GM13976 (cell line): ENCODE data around the gene BORCS8.
A peak's percentile ranks its signal among the peaks of the same experiment; 100 is the strongest.

Experiments used
- DNase-seq: peaks from one replicate; pipeline ENCODE4 v3.0.0; 2012; ENCODE audit warnings: low spot score
- in situ Hi-C: fragments of 300-500 bp; cut with MboI; formaldehyde crosslinking; loops from one replicate; pipeline ENCODE4 v1.12.0; 2022; ENCODE audit warnings: low sequenced_read_pairs, mixed read lengths, inconsistent platforms; ENCODE audit not compliant: unreplicated experiment
- TF ChIP-seq, protein P1 (sequence below): IDR thresholded peaks from 2 replicates; pipeline ENCODE4 v1.5.1; 2012; ENCODE audit warnings: borderline replicate concordance, mild to moderate bottlenecking; ENCODE audit not compliant: insufficient read depth; ENCODE audit errors: extremely low read depth, missing control alignments, control extremely low read depth

Gene BORCS8

GRCh38 chr19:19145684-19146608, 46.0 kb downstream of the BORCS8 start:
- peak; percentile 92 for DNase-seq
- TF ChIP-seq, protein P1, sequence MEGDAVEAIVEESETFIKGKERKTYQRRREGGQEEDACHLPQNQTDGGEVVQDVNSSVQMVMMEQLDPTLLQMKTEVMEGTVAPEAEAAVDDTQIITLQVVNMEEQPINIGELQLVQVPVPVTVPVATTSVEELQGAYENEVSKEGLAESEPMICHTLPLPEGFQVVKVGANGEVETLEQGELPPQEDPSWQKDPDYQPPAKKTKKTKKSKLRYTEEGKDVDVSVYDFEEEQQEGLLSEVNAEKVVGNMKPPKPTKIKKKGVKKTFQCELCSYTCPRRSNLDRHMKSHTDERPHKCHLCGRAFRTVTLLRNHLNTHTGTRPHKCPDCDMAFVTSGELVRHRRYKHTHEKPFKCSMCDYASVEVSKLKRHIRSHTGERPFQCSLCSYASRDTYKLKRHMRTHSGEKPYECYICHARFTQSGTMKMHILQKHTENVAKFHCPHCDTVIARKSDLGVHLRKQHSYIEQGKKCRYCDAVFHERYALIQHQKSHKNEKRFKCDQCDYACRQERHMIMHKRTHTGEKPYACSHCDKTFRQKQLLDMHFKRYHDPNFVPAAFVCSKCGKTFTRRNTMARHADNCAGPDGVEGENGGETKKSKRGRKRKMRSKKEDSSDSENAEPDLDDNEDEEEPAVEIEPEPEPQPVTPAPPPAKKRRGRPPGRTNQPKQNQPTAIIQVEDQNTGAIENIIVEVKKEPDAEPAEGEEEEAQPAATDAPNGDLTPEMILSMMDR, result peak; percentile 97
- in situ Hi-C loops, result no loop called here

- in situ Hi-C loops, result no loop called here
- TF ChIP-seq, protein P1, result no peak
- DNase-seq, result no peak
Observed at GRCh38 chr19:19145281-19145680, 46.7 kb downstream of the BORCS8 start.

- no peak for DNase-seq
- in situ Hi-C loops, result loop anchor here (5.0 kb wide), 1 partner anchor 40 kb away; no protein-coding TSS in a partner anchor
Observed at GRCh38 chr19:19142347-19142746, 49.6 kb downstream of the BORCS8 start.

DNA sequence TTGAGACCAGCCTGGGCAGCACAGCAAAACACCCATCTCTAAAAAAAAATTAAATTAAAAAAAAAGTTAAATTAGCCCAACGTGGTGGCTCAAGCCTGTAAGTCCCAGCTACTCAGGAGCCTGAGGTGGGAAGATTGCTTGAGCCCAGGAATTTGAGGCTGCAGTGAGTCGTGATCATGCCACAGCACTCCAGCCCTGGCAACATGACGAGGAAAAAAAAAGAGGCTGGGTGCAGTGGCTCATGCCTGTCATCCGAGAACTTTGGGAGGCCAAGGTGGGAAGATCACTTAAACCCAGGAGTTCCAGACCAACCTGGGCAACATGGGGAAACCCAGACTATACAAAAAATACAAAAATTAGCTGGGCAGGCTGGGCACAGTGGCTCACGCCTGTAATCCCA, 51.5 kb downstream of the BORCS8 start:
- TF ChIP-seq, protein P1, result no peak
- no peak for DNase-seq
- in situ Hi-C loops, result loop anchor here (5.0 kb wide), 1 partner anchor 42 kb away; no protein-coding TSS in a partner anchor

More at GRCh38 chr19:19142347-19142746, 49.6 kb downstream of the BORCS8 start:
- TF ChIP-seq, protein P1, result no peak

GRCh38 chr19:19139876-19140229, 52.1 kb downstream of the BORCS8 start:
- DNase-seq, result no peak
- TF ChIP-seq, protein P1, result no peak
- in situ Hi-C loops, result loop anchor here (5.0 kb wide), 1 partner anchor 42 kb away; no protein-coding TSS in a partner anchor

- TF ChIP-seq, protein P1, result no peak
- in situ Hi-C loops, result no loop called here
Observed at GRCh38 chr19:19138109-19138981, 53.6 kb downstream of the BORCS8 start, which contains the start of gene TMEM161A. Gene TMEM161A (minus strand): TSS chr19:19138478. CDS start chr19:19138428, 50 bp downstream.

More at GRCh38 chr19:19138109-19138981, 53.6 kb downstream of the BORCS8 start, which contains the start of gene TMEM161A:
- peak; percentile 99 for DNase-seq
